ENCODE data around the gene FUT1.
"Not testable (repeated sequence)": the region's sequence is repeated elsewhere in the genome, so short reads cannot be mapped to it uniquely, and the experiment has no call there.

FUT1 gene

DNA sequence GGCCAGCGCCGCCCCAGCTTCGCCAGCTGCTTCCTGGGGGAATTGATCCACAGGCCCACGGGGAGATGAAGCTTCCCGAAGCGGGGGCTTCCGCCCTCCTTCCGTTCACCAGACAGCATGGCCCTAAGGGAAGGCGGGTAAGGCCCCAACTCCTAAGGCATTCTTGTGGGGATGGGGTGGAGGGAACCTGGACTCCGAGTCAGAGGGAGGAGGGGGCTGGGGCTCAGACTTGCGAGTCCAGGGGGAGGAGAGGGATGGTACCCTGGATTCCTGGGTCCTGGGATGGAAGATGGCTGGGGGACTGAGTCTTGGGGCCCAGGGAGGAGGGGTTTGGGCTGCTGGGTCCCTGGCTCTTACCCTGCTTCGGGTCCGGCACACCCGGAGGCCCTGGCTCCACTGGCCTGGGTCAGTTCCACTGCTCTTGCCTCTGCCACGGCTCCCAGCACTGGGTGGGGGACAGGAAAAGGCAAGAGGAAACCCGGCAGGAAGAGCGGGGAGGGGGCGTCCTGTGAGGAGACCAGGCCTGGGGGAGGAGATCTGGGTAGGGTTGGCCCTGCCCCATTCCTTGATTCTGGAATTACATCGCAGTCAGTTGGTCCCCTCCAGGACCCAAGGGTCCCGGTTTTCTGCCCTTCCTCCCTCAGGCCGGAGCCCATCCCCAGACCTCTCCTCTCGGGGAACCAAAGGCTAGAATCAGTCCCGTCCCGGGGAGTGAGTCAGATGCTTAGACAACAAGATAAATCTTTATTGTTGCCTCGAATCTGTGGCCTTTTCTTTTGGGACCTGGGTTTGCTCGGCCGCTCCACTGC is 12.1 kb downstream of the FUT1 start, which contains the start of gene RASIP1:
TSS of gene RASIP1 (minus strand) at position 447 of the 809 bp plus-strand sequence. CDS start at position 119, 328 bp downstream.
- DNase-seq = no peak

DNA sequence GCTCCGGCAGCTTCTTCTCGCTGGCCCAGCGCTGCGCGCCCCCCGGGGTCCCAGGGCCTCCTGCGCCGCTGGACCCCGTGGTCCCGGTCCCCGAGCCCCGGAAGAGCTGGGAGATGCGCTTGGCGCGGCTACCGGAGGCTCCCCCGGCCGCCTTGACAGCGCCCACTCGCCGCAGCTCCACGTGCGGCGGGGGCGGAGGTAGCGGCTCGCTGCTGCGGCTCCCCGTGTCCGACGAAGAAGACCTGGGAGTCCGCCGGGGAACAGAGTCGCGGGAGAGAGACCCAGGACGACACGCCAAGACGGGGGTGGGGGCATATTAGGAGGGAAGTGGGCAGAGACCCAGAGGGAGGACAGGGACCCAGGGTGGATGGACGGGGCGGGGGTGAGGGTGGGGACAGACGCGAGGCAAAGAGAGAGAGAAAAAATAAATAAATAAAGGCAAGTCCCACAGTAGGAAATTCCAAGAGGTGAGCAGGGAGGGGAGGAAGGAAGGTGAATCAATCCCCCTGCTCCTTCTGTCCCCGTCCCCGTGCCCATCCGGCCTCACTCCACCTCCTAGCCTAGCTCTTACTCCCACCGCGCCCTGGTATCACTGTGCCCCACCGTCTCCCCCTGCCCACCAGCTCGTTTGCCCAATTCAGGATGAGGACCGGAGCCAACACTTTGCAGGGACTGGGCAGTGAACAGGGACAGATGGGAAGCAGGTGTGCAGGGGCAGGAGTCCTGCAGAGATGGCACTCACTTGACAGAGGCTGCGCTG is 12.9 kb downstream of the FUT1 start:
- no peak for DNase-seq

DNA sequence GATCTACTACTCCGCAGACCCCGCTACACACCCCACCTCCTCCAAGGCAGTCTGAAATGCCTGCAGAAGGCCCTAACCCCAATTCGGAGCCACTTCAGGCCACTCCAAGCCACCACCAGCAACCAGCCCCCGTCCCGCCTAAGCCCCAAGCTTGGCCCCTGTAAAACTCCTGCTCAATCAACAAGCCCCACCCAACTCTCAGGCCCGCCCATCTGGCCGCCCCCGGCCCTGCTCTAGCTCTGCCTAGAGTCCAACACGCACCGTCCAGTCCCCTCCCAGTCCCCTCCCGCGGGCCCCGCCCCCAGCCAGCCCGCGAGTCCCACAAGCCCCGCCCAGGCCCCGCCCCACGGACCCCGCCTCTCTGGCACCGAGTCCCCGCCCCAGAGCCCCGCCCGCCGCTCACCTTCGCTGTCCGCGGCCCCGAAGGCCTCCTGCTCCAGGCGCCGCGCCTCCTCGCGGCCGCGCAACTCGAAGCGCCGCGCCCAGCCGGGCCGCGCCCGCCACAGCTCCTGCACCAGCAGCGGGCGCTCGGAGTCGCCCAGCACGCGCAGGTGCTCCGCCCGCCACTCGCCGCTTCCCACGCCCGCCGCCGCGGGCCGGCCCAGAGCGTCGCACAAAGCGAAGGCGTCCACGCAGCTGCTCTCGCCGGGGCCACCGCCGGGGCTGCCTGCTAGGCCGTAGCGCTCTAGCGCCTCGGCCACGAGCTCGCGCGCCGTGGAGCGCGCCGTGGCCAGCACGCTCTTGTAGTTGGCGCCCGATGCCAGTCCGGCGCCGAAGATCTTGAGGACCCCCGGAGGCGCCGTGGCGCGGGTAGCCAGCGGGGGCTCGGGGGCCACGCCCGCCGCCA is 13.7 kb downstream of the FUT1 start:
- DNase-seq = peak; percentile 86

DNA sequence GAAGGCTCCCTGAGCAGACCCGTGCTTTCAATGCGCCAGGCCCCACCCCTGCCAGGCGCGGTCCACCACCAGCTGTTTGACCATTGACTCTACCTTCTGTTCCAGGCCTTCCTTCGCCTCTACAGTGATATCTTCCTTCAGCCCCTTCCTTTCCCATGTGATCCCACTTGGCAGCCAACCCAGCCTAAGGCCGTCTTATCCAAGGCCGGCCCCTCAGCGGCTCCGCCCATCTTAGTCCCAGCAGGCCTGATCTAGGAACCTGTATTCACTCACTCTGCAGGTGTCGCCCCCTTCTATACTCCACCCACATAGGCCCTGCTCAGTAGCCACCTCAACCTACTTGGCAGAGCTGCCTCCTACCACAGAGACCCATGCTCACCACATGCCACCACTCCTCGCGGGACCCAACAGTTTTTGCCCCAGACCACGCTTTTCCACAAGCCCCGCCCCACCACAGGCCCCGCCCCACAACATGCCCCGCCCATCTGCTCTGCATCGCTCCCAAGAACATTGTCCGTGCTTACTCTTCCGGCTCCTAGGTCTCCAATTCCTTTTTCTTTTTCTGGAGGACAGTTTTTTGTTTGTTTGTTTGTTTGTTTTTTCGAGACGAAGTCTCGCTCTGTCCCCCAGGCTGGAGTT is 15.0 kb downstream of the FUT1 start:
- DNase-seq = no peak

DNA sequence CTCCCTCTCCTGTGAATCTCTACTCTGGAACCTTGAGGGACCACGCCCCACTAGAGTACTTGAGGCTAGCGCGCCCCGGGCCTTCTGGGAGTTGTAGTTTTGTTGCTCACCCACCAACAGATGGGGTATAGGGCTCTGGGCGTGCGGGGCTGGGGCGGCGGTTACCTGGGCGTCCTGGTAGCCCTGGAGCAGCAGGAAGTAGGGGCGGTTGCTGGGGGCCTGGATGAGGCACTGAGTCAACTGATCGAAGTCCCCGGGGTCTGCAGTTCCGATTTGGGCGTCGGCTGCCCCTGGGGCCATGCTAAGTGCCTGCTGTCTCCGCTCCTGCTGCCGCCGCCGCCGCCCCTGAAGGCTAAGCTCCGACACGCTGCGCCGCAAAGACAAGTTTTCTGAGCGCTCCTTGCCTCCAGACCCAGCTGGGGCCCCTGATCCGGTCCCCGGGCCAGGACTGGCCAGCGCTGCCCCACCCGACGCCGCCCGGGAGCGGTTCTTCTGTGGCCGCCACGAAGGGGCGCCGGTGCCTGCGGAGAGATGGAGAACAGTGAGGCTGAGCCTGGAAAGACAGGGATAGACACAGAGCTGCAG is 17.3 kb downstream of the FUT1 start:
- DNase-seq = peak; percentile 85

DNA sequence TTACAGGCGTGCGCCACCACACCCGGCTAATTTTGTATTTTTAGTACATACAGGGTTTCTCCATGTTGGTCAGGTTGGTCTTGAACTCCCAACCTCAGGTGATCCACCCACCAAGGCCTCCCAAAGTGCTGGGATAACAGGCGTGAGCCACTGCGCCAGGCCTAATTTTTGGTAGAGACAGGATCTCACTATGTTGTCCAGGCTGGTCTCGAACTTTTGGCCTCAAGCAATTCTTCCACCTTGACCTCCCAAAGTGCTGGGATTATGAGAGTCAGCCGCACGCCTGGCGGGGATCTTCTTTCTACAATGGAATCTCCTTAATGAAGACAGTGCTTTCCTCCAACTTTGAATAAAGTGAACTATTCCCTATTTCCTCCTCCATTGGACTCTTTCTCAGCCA is 17.8 kb downstream of the FUT1 start:
- DNase-seq = no peak

DNA sequence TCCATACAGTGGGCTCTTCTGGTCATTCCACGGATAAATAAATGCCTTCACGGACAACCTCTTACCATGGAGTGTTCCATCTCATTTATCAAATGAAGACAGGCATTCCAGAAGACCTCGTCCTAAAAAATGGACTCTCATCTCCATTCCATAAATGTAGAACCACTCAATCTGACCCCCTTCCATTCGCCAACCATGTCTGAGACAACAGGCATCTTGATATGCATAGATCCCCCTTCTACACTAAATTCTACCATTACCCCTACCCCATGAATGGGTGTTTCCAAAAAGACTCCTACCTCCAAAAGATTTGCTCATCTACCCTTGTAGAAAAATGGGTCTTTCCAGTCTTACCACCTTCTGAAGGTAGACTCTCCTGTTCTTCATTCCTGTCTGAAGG is 21.0 kb downstream of the FUT1 start:
- DNase-seq = no peak

DNA sequence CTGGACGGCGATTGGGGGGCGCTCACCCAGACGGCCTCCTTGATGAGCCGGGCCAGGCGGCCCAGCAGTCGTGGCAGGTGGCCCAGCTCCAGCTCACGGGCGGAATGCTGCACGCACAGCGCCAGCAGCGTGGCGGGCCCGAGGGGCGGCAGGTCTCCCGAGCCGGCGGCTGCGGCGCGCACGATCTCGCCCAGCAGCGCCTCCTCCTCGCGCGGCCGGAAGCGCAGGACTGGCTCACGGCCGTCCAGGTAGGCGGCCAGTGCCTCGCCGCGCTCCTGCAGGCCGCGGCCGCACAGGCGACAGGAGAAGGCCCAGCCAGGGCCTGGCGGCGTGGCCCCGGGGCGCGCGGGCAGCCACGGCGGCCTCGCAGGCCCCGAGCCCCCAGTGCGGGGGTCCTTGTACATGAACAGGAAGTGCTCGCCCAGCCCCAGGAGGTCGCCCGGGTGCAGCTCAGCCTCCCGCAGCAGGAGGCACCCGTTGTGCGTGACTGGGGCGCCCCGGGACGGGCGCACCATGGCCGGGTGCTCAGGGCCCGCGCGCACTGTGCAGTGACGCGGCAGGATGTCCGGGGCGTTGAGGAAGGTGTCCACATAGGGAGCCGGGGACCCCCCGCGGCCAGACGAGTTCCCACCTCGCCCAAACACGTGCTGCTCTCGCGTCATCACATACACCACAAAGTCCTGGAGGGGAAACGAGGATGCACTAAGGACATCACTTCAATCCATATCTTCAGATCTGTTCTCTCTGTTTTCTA is 23.4 kb downstream of the FUT1 start:
- DNase-seq = no peak

DNA sequence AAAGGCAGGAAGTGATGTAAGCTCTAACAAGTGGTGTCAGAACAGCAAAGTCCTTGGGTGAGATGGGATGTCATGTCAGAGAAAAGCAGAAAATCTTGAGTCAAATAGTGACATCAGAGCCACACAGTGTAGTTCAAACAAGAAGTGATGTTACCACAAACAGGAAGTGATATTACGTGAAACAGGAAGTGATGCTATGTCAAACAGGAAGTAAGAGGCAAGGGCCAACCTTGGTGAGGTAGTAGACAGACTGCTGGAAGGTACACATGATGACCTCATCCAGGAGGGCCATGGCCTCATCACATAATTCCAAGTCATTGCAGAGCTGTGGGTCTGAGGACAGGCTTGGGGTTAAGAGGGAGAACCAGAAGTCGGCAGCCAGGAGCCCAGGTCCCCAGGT is 25.9 kb downstream of the FUT1 start:
- DNase-seq = no peak

DNA sequence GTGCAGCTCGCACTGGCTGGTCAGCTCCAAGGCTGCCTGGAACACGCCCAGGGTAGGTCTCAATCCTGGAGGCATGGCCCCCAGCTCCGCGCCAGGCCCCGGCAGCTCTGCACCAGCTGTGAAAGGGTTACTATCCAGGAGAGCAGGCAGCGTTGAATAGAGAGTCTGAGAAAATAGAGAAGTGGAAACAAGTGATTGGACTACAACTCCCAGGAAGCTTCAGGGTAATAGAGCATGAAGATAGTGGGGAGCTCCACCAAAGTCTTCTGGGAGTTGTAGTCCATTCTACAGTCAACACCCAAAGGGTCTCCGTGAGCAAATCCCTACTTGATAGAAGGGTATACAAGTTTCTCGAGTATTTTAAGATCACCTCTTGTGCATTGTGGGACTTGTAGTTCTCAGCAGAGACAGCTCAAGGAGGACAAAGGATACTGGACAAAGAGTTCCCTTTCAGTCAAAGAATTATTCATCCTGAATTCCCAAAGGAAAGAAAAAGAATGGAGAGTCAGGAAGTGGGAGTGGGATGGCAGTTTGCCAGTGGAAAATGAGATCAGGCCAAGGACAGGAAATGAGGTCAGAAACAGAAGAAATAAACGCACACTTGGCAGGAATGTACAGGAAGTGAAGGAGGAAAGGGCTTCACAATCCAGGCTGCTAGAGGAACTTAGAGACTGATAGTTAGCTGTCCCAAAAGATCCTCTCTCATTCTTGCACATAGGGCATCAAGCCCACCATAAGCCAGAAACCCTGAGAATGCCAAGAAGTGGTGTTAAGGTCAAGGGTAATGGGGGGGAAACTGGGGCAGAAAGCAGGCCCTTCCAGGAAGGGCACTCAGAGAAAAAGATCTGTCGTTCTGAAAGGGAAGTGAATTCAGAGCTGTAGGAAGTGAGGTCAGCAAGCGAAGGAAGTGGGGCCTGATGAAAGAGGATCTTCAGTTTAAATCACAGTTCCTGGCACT is 27.4 kb downstream of the FUT1 start:
- DNase-seq = no peak

DNA sequence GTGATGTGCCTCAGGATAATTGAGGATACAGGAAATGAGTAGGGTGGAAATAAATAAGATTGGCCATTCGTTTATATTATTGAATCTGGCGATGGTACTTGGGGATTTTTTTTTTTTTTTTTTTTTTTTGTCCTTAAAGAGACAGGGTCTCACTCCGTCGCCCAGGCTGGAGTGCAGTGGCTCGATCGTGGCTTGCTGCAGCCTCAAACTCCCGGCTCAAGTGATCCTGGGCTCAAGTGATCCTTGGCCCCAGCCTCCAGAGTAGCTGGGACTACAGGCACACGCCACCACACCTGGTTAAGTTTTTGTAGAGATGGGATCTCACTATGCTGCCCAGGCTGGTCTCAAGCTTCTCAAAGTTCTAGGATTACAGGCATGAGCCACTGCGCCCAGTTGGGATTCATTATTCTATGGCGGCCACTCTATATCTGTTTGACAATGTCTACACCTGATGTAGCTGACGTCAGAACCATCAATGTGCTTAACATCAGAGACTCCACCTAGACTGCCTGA is 30.2 kb downstream of the FUT1 start:
- no peak for DNase-seq

DNA sequence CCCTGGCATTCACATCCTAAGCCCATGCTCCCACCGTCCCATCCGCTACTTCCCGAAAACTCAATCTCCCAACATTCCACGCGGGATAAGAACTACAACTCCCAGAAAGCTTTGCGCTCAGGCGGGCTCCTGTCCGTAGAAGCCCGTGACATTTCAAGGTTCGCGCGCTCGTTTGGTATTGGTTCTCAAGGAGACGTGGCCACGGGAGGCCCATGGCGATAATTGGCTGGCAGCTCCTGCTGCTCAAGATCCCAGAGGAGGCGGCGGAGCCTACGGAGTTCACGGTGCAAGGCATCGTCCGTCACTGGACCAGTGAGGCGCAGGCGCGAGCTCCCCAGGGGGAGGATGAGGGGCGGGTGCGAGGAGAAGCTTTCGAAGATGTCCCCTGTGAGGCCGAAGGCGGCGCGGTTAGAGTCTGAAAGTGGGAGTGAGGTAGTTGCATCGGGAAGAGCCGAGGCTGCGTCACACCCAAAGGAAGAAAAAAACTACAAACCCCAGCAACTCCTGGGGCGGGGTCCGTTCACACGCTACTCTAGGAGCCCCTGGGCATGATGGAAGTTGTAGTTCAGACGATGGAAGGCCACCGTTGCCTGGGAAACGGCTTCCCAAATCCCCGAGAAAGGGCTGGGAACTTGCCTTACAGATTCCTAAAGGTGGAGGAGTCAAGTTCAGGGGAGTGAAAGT is 31.7 kb downstream of the FUT1 start:
- peak; percentile 98 for DNase-seq

DNA sequence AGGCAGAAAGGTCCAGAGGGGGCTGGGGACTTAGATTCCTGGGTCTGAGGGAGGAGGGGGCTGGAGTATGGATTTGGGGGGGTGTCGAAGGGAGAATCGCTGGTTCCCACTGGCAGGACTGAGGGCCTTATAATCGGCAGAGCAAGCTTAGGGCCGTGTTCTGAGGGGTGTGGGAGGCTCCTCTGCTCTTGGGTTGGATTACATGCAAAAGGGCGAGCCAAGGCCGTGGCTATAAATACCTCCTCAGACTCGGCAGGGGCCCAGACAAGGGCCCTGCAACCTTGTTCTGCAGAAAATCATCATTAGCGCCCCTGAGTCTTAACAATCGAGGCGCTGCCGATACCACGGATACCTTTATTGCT is 32.2 kb downstream of the FUT1 start:
- no peak for DNase-seq

DNA sequence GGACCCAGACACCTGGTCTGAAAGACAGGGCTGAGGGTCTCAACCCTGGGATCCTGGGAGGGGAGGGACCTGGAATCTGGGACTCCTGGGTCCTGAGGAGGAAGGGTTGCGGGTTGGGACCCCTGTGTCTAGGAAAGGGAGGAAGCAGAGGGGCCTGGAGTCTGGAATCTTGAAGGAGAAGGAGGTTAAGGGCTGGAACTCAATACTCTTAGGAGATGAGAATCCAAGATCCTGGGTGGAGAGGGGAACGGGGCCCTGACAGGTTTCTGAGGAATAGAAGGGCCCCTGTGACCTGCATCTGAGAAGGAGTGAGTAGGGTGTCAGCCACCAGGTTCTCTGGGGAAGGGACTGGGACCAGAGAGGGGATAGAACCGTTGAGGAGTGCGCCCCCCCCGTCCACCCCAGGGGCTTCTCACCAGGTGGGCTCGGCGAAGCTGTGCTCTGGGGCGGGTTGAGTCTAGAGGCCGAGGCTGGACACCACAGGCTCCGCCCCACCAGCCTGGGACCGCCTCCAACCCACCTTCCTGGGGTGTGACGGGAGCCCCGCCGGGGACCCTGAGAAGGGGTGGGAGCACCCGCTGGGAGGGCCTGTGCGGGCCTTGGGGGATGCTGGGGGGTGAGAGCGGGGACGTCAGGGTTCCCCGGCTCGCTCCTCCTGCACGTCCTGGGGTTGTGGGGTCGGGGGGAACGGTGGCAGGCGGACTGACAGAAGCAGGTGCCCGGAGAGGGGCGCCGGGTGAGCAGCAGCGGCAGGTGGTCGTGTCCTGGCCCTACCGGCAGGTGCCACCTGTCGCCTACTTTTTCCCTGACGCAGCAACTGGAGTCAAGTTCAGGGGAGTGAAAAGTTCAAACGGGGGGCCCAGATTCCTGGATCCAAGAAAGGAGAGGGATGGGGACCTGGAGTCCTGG is 32.9 kb downstream of the FUT1 start, which contains the start of gene MAMSTR:
TSS of gene MAMSTR (minus strand) at position 463 of the 909 bp plus-strand sequence. CDS start 694 bp downstream, outside the sequence.
- DNase-seq = no peak

DNA sequence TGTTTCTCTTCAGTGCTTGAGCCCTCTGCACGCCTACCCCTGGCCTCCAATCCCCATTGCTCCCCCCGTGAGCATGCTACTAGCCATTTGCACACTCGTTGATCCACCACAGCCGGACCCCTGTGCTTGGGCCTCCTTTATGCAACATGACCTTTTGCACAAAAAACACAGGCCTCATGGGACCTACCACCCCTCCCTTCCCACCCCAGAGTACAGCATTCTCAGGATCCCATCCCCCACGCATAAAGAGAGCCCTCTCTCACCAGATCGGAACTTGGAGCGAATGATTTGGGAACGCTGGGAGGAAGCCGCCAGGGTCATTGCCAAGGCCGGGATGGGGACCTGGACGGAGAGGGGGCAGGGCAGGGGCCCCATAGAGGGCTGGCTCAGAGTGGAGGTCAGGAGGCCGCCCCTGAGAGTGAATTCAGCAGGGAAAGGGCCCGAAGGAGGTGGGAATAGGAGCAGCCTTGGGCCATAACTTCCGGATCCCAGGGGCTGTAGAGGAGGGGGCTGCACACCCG is 33.7 kb downstream of the FUT1 start:
- no peak for DNase-seq

DNA sequence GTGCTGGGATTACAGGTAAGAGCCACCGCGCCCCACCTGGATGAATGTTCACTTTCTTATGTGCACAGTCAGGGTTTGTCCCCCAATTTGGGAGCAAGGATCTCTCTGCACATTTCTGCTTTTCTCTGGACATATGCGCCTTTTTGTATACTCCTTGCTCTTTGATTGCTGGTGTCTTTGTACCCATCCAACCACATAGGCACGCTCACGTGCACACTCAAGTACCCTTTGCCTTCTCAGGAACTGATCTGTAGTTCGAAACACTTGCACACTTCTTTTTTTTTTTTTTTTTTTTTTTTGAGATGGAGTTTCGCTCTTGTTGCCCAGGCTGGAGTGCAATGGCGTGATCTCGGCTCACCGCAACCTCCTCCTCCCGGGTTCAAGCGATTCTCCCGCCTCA is 34.3 kb downstream of the FUT1 start:
- not testable (repeated sequence) for DNase-seq

DNA sequence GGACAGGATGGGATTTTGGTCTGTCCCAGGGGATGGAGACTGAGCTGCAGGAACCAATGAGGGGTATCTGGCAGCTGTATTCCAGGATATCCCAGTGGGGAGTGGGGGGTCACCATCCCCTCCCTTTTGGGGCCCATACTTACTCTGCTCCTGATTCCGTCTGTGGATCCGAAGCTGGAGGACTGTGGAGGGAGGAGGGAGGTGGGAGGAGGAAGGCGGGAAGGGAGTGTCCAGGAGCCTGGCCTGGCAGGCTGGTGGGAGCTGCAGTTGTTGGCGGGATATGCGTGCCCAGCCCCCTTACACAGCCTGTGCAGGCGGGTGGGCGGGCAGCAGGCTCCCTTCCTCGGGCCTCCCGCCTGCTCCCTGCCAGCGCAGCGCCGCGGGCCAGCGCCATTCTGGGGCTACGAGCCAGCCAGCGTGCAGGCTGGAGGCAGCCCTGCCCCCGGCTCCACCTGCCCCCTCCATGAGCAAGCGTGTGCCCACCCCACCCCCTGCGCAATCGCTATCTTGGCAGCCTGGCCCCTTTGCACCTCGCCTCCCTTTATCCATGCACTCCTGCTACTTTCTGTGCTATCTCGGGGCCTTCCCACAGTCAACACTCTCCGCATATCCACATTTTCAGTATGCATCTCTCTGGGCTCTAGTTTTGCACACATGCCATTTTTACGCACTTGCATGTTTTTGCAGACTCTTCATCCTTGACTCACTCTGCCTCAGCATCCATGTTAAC is 35.7 kb downstream of the FUT1 start:
- DNase-seq = no peak

Data from NCI-H187 treated with DMSO at 0.1 percent for 48 hours (cell line).